Measurements from ENCODE around the gene HNMT.
"Not testable (repeated sequence)": the region's sequence is repeated elsewhere in the genome, so short reads cannot be mapped to it uniquely, and the experiment has no call there.

The HNMT gene

GRCh38 chr2:138035608-138036217 lies 71.4 kb downstream of the HNMT start:
- no peak overlapping the region for H3K9ac ChIP-seq (ENCODE audit: low read depth, low read length)
- H3K27me3 ChIP-seq (ENCODE audit: insufficient read depth, low read length), result no peaks in the 10 kb centered on the region
- H3K4me1 ChIP-seq (ENCODE audit: insufficient read depth, low read length), result no peaks in the 10 kb centered on the region
- H3K36me3 ChIP-seq (ENCODE audit: insufficient read depth, low read depth, low read length), result no peaks in the 10 kb centered on the region
- no peaks in the 10 kb centered on the region for H3K9me3 ChIP-seq (ENCODE audit: insufficient read depth, low read depth, low read length)
- no peak overlapping the region for H3K27ac ChIP-seq (ENCODE audit: low read length)
- no peak overlapping the region for H3K4me3 ChIP-seq (ENCODE audit: low read length)

GRCh38 chr2:138036522-138036921 lies 72.2 kb downstream of the HNMT start:
- H3K9ac ChIP-seq (ENCODE audit: low read depth, low read length), result no peak overlapping the region
- no peak overlapping the region for H3K4me3 ChIP-seq (ENCODE audit: low read length)
- no peaks in the 10 kb centered on the region for H3K9me3 ChIP-seq (ENCODE audit: insufficient read depth, low read depth, low read length)
- H3K4me1 ChIP-seq (ENCODE audit: insufficient read depth, low read length), result no peaks in the 10 kb centered on the region
- H3K36me3 ChIP-seq (ENCODE audit: insufficient read depth, low read depth, low read length), result no peaks in the 10 kb centered on the region
- no peaks in the 10 kb centered on the region for H3K27me3 ChIP-seq (ENCODE audit: insufficient read depth, low read length)
- H3K27ac ChIP-seq (ENCODE audit: low read length), result no peak overlapping the region

DNA sequence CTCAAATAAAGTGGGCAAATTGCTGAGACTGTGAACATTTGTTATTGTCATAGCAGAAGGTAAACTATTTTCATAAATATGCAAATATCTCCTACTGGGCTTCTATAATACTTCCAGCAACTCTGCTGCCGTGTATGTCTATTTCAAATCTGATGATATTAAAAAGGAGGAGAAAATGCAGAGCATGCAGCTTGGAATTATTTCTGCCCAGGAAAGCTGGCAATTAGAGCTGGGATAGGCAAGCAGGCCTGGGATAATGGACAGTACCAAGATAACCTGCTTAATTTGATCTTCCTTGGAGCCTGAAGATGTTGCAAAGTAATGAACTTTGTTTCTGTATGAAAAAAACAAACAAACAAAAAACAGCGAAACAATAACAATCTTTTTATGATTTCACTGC lies 72.8 kb downstream of the HNMT start:
- Histone ChIP-seq H3K4me3 (ENCODE audit: low read length) (no peak overlapping the region), H3K4me1 (ENCODE audit: insufficient read depth, low read length) (no peaks in the 10 kb centered on the region), H3K9ac (ENCODE audit: low read depth, low read length) (no peak overlapping the region), H3K27ac (ENCODE audit: low read length) (no peak overlapping the region), H3K9me3 (ENCODE audit: insufficient read depth, low read depth, low read length) (no peaks in the 10 kb centered on the region), H3K27me3 (ENCODE audit: insufficient read depth, low read length) (no peaks in the 10 kb centered on the region), H3K36me3 (ENCODE audit: insufficient read depth, low read depth, low read length) (no peaks in the 10 kb centered on the region)

DNA sequence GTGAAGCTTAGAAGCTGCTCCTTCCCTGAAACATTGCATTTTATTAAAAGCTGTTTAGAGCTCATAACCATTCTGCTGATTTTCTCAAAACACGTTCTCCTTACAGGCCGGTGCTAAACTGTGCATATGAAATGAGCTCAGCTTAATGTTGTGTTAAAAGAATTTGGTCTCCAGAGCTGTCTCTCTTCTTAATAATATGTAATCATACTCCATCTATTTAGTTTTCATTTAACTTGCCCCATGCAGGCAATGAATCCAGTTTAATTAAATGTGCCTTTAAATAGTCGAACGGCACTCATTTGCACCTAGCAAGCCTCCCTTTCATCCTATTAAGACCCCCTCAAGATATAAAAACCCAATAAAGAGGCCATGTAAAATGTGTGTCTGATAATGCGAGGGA lies 76.3 kb downstream of the HNMT start:
- Histone ChIP-seq H3K4me1 (ENCODE audit: insufficient read depth, low read length) (no peaks in the 10 kb centered on the region), H3K9ac (ENCODE audit: low read depth, low read length) (no peak overlapping the region), H3K27me3 (ENCODE audit: insufficient read depth, low read length) (no peaks in the 10 kb centered on the region), H3K4me3 (ENCODE audit: low read length) (no peak overlapping the region), H3K36me3 (ENCODE audit: insufficient read depth, low read depth, low read length) (no peaks in the 10 kb centered on the region), H3K27ac (ENCODE audit: low read length) (no peak overlapping the region), H3K9me3 (ENCODE audit: insufficient read depth, low read depth, low read length) (no peaks in the 10 kb centered on the region)

- Histone ChIP-seq H3K4me1 (ENCODE audit: insufficient read depth, low read length) (no peaks in the 10 kb centered on the region), H3K36me3 (ENCODE audit: insufficient read depth, low read depth, low read length) (no peaks in the 10 kb centered on the region), H3K27ac (ENCODE audit: low read length) (no peak overlapping the region), H3K9me3 (ENCODE audit: insufficient read depth, low read depth, low read length) (no peaks in the 10 kb centered on the region), H3K4me3 (ENCODE audit: low read length) (no peak overlapping the region), H3K27me3 (ENCODE audit: insufficient read depth, low read length) (no peaks in the 10 kb centered on the region), H3K9ac (ENCODE audit: low read depth, low read length) (no peak overlapping the region)
Observed at GRCh38 chr2:138042311-138042710, 78.0 kb downstream of the HNMT start.

- not testable (repeated sequence) for H3K4me1 ChIP-seq (ENCODE audit: insufficient read depth, low read length); H3K27ac ChIP-seq (ENCODE audit: low read length); H3K4me3 ChIP-seq (ENCODE audit: low read length); H3K9me3 ChIP-seq (ENCODE audit: insufficient read depth, low read depth, low read length); H3K36me3 ChIP-seq (ENCODE audit: insufficient read depth, low read depth, low read length); H3K9ac ChIP-seq (ENCODE audit: low read depth, low read length); H3K27me3 ChIP-seq (ENCODE audit: insufficient read depth, low read length)
Observed at GRCh38 chr2:138043588-138043987, 79.3 kb downstream of the HNMT start.

- no peak overlapping the region for H3K27ac ChIP-seq (ENCODE audit: low read length)
- H3K27me3 ChIP-seq (ENCODE audit: insufficient read depth, low read length), result no peaks in the 10 kb centered on the region
- no peak overlapping the region for H3K9ac ChIP-seq (ENCODE audit: low read depth, low read length)
- no peaks in the 10 kb centered on the region for H3K4me1 ChIP-seq (ENCODE audit: insufficient read depth, low read length)
- H3K9me3 ChIP-seq (ENCODE audit: insufficient read depth, low read depth, low read length), result no peaks in the 10 kb centered on the region
- no peak overlapping the region for H3K4me3 ChIP-seq (ENCODE audit: low read length)
- H3K36me3 ChIP-seq (ENCODE audit: insufficient read depth, low read depth, low read length), result no peaks in the 10 kb centered on the region
Observed at GRCh38 chr2:138058427-138058826, 94.2 kb downstream of the HNMT start.

- Histone ChIP-seq H3K9ac (ENCODE audit: low read depth, low read length) (no peak overlapping the region), H3K27me3 (ENCODE audit: insufficient read depth, low read length) (no peaks in the 10 kb centered on the region), H3K4me1 (ENCODE audit: insufficient read depth, low read length) (no peaks in the 10 kb centered on the region), H3K9me3 (ENCODE audit: insufficient read depth, low read depth, low read length) (no peaks in the 10 kb centered on the region), H3K36me3 (ENCODE audit: insufficient read depth, low read depth, low read length) (no peaks in the 10 kb centered on the region), H3K27ac (ENCODE audit: low read length) (no peak overlapping the region), H3K4me3 (ENCODE audit: low read length) (no peak overlapping the region)
Observed at GRCh38 chr2:138059487-138060300, 95.4 kb downstream of the HNMT start.

- no peaks in the 10 kb centered on the region for H3K36me3 ChIP-seq (ENCODE audit: insufficient read depth, low read depth, low read length)
- H3K4me1 ChIP-seq (ENCODE audit: insufficient read depth, low read length), result no peaks in the 10 kb centered on the region
- no peak overlapping the region for H3K9ac ChIP-seq (ENCODE audit: low read depth, low read length)
- no peaks in the 10 kb centered on the region for H3K27me3 ChIP-seq (ENCODE audit: insufficient read depth, low read length)
- H3K9me3 ChIP-seq (ENCODE audit: insufficient read depth, low read depth, low read length), result no peaks in the 10 kb centered on the region
- no peak overlapping the region for H3K27ac ChIP-seq (ENCODE audit: low read length)
- H3K4me3 ChIP-seq (ENCODE audit: low read length), result no peak overlapping the region
Observed at GRCh38 chr2:138060301-138060635, 96.0 kb downstream of the HNMT start.

GRCh38 chr2:138061961-138062360 lies 97.7 kb downstream of the HNMT start:
- Histone ChIP-seq H3K9me3 (ENCODE audit: insufficient read depth, low read depth, low read length) (no peaks in the 10 kb centered on the region), H3K27ac (ENCODE audit: low read length) (no peak overlapping the region), H3K4me3 (ENCODE audit: low read length) (no peak overlapping the region), H3K36me3 (ENCODE audit: insufficient read depth, low read depth, low read length) (no peaks in the 10 kb centered on the region), H3K9ac (ENCODE audit: low read depth, low read length) (no peak overlapping the region), H3K4me1 (ENCODE audit: insufficient read depth, low read length) (no peaks in the 10 kb centered on the region), H3K27me3 (ENCODE audit: insufficient read depth, low read length) (peaks cover 2% of the 10 kb centered on the region)

DNA sequence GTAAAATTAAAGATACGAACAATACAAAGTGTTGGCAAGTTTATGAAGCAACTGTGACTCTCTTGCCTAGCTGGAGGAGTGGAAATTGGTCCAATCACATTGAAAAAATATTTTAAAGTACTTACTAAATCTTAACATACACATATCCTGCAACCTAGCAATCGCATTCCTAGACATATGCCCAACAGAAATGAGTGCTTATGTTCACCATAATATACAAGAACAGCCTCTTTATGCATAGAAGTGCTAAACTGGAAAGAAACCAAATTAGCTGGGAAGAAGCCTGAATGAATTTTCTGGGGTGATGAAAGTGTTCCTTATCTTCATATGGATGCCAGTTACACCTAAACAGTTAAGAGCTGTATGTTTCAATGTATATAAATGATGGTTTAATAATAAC lies 98.9 kb downstream of the HNMT start:
- no peaks in the 10 kb centered on the region for H3K4me1 ChIP-seq (ENCODE audit: insufficient read depth, low read length)
- H3K9ac ChIP-seq (ENCODE audit: low read depth, low read length), result no peak overlapping the region
- H3K4me3 ChIP-seq (ENCODE audit: low read length), result no peak overlapping the region
- H3K27ac ChIP-seq (ENCODE audit: low read length), result no peak overlapping the region
- H3K27me3 ChIP-seq (ENCODE audit: insufficient read depth, low read length), result peaks cover 14% of the 10 kb centered on the region
- no peaks in the 10 kb centered on the region for H3K9me3 ChIP-seq (ENCODE audit: insufficient read depth, low read depth, low read length)
- no peaks in the 10 kb centered on the region for H3K36me3 ChIP-seq (ENCODE audit: insufficient read depth, low read depth, low read length)

Data from iPS-20b (cell line).